Activated naive CD8-positive, alpha-beta T cell treated with anti-CD3 and anti-CD28 coated beads, Interleukin-2, amount 10 ng/mL, durations not matched to agents 7 days and 5 days (primary cell): ENCODE results near the gene SMARCE1. TPM values are rescaled to one million over a fixed set of nuclear protein-coding genes. Genes with fewer than 3 reads are reported as not detected.
"Not testable (repeated sequence)": the region's sequence is repeated elsewhere in the genome, so short reads cannot be mapped to it uniquely, and the experiment has no call there.

Experiments
- ATAC-seq: fragments of 150-1000 bp; cut with Tn5 transposase; one replicate; pipeline ENCODE4 v1.10.0; 2021; ENCODE audit warnings: low read depth, moderate library complexity
- POLR2A ChIA-PET: fragments of 350-600 bp; sonication (Branson Sonifier 250); formaldehyde crosslinking; loops from one replicate; lab custom pipeline; 2021; ENCODE audit warnings: antibody characterized with exemption; lab: Charles Lee
- DNase-seq: peaks from one replicate; pipeline ENCODE4 v3.0.0; 2021
- H3K27ac Mint-ChIP-seq: one replicate; pipeline ENCODE4 v1.8.0; 2022; ENCODE audit warnings: mild to moderate bottlenecking, mixed read lengths
- H3K27me3 Mint-ChIP-seq: one replicate; pipeline ENCODE4 v1.8.0; 2022; ENCODE audit warnings: mild to moderate bottlenecking, moderate library complexity, mixed read lengths
- H3K36me3 Mint-ChIP-seq: one replicate; pipeline ENCODE4 v1.8.0; 2021; ENCODE audit warnings: mild to moderate bottlenecking, mixed read lengths
- H3K4me1 Mint-ChIP-seq: one replicate; pipeline ENCODE4 v1.8.0; 2021; ENCODE audit warnings: mixed read lengths
- H3K4me3 Mint-ChIP-seq: one replicate; pipeline ENCODE4 v1.8.0; 2022; ENCODE audit warnings: mild to moderate bottlenecking, moderate library complexity, mixed read lengths
- H3K9me3 Mint-ChIP-seq: one replicate; pipeline ENCODE4 v1.8.0; 2021; ENCODE audit warnings: mixed read lengths
- total RNA-seq, 2 experiments: library from RNA; stranded (reverse); gene quantifications; one replicate each; pipeline ENCODE4 v1.2.3, GENCODE V29; 2021

SMARCE1 gene
- total RNA-seq, 2 experiments from 2014 or later, result 109 to 117 TPM

DNA sequence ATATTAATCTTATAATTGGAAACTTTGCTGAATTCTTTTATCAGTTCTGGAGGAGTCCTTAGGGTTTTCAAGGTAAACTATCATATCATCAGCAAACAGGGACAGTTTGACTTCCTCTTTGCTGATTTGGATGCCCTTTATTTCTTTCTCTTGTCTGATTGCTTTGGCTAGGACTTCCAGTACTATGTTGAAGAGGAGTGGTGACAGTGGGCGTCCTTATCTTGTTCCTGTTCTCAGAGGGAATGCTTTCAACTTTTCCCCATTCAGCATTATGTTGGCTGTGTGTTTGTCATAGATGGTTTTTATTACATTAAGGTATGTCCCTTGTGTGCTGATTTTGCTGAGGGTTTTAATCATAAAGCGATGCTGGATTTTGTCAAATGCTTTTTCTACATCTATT lies 62.7 kb downstream of the SMARCE1 start:
- POLR2A ChIA-PET, result interaction anchor here (1.5 to 6.5 kb wide), 2 partner anchors 20 to 21 kb away, joined by 3 to 42 read pairs; partner anchors contain the start of gene CCR7
- H3K27me3 Mint-ChIP-seq, H3K4me3 Mint-ChIP-seq, DNase-seq, ATAC-seq: not testable (repeated sequence)
- peaks cover 18% of the 10 kb centered on the region for H3K9me3 Mint-ChIP-seq
- H3K36me3 Mint-ChIP-seq, result peaks cover 39% of the 10 kb centered on the region
- peaks cover 73% of the 10 kb centered on the region for H3K4me1 Mint-ChIP-seq
- H3K27ac Mint-ChIP-seq, result peak overlapping the region; percentile 26

GRCh38 chr17:40582328-40582901 lies 65.2 kb downstream of the SMARCE1 start:
- Mint-ChIP-seq H3K36me3 (peaks cover 30% of the 10 kb centered on the region), H3K27me3 (no peaks in the 10 kb centered on the region), H3K4me1 (peaks cover 73% of the 10 kb centered on the region), H3K27ac (peak overlapping the region; percentile 95), H3K4me3 (peak overlapping the region; percentile 75), H3K9me3 (peaks cover 15% of the 10 kb centered on the region)
- POLR2A ChIA-PET, result interaction anchor here (0.7 to 3.6 kb wide), 13 partner anchors 8 to 1131 kb away, joined by 3 to 65 read pairs (median 4); partner anchors contain the start of genes CCR7, MED1 and TOP2A
- peak; percentile 87 for ATAC-seq
- DNase-seq, result peak; percentile 76

- Mint-ChIP-seq H3K27ac (peak overlapping the region; percentile 79), H3K36me3 (peaks cover 31% of the 10 kb centered on the region), H3K9me3 (peaks cover 19% of the 10 kb centered on the region), H3K4me1 (peaks cover 70% of the 10 kb centered on the region), H3K4me3 (no peak overlapping the region), H3K27me3 (no peaks in the 10 kb centered on the region)
- ATAC-seq (no peak), DNase-seq (no peak)
- POLR2A ChIA-PET, result interaction anchor here (2.9 to 3.6 kb wide), 2 partner anchors 17 to 23 kb away, joined by 31 to 65 read pairs; partner anchors contain the start of gene CCR7
Measured at GRCh38 chr17:40580140-40580539, 67.5 kb downstream of the SMARCE1 start.

- H3K36me3 Mint-ChIP-seq, result peaks cover 28% of the 10 kb centered on the region
- peaks cover 16% of the 10 kb centered on the region for H3K9me3 Mint-ChIP-seq
- DNase-seq, result no peak
- peak overlapping the region; percentile 27 for H3K27ac Mint-ChIP-seq
- H3K4me3 Mint-ChIP-seq, result no peak overlapping the region
- ATAC-seq, result no peak
- POLR2A ChIA-PET, result interaction anchor here (0.7 to 4.8 kb wide), 4 partner anchors 17 to 36 kb away, joined by 3 to 92 read pairs (median 6); partner anchors contain the start of gene CCR7
- H3K27me3 Mint-ChIP-seq, result no peaks in the 10 kb centered on the region
- H3K4me1 Mint-ChIP-seq, result peaks cover 68% of the 10 kb centered on the region
Measured at GRCh38 chr17:40579471-40579870, 68.1 kb downstream of the SMARCE1 start.

DNA sequence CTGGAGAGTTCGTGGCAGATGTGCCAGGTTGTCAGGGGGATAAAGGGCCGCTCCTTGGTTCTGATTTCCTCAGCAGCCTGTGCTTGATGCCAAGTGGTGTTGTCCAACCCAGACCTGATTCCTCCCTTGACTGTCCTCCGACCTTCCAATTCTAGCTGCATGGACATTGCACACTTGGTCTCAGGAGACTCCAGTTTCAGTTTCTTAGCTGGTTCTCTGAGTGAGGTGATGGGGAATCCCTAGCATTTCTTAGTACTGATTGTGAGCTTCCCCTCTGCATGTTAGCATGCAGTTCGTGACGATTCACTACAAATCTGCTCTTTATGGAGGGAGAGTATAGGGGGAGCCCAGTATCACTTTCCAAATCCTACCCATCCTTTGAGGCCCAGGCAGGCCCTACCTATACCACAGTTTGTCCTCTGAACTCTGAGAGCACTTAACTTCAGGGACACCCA lies 70.0 kb downstream of the SMARCE1 start:
- DNase-seq (peak; percentile 40), ATAC-seq (peak; percentile 78)
- peak overlapping the region; percentile 59 for H3K4me3 Mint-ChIP-seq
- no peaks in the 10 kb centered on the region for H3K27me3 Mint-ChIP-seq
- H3K4me1 Mint-ChIP-seq, result peaks cover 56% of the 10 kb centered on the region
- POLR2A ChIA-PET, result interaction anchor here (0.6 to 4.8 kb wide), 18 partner anchors 8 to 88 kb away, joined by 3 to 92 read pairs (median 4); partner anchors contain the start of genes CCR7 and SMARCE1
- peak overlapping the region; percentile 87 for H3K27ac Mint-ChIP-seq
- H3K9me3 Mint-ChIP-seq, result peaks cover 10% of the 10 kb centered on the region
- H3K36me3 Mint-ChIP-seq, result peaks cover 29% of the 10 kb centered on the region

DNA sequence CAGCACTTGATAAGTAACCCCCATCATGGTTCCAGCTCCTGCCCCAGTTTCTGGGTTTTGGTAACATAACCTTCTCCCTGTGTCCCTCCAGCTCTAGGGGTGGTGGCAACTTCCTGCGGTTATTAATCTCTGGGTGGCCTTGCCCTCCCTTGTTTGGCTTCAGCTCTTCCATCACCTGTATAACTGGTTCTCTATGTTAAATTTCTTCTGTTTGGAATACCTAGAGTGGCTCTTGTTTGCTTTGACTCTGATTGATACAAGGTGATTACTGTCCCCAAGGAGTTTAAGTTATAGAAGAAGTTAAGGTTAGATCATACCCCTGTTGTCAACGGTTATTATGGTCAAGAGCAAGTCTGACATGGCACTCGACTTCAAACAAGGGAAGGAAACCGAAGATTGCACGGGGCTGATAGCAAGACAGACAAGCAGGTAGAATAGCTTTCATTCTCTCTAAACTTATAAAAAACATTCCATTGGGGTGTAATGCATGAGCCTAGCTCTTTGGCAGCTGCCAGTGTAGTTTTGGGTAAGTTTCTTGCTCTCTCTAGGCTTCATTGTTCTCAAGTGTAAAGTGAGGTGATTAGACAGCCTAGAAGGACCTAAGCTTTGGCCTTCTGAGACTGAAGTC lies 71.4 kb downstream of the SMARCE1 start:
- ATAC-seq (peak; percentile 13), DNase-seq (no peak)
- peaks cover 41% of the 10 kb centered on the region for H3K36me3 Mint-ChIP-seq
- peak overlapping the region; percentile 63 for H3K4me3 Mint-ChIP-seq
- POLR2A ChIA-PET, result interaction anchor here (0.5 to 4.8 kb wide), 12 partner anchors 9 to 71 kb away, joined by 3 to 92 read pairs (median 6); partner anchors contain the start of genes CCR7 and SMARCE1
- peak overlapping the region; percentile 87 for H3K27ac Mint-ChIP-seq
- H3K9me3 Mint-ChIP-seq, result peaks cover 23% of the 10 kb centered on the region
- H3K4me1 Mint-ChIP-seq, result peaks cover 47% of the 10 kb centered on the region
- H3K27me3 Mint-ChIP-seq, result no peaks in the 10 kb centered on the region

Other genes with a start within 250 kb of the SMARCE1 start
- 100 to 1,000 TPM; 313 to 314 TPM for gene TOP2A, start 229.9 kb downstream of the SMARCE1 start, total RNA-seq
- 10 to 100 TPM; 12.2 to 13.2 TPM for gene IGFBP4, start 204.4 kb downstream of the SMARCE1 start, total RNA-seq
- gene TNS4, start 146.2 kb downstream of the SMARCE1 start, total RNA-seq, result 1 to 10 TPM; 9.0 to 9.7 TPM
- 100 to 1,000 TPM; 231 to 238 TPM for gene CCR7, start 82.3 kb downstream of the SMARCE1 start, total RNA-seq
- gene KRT222, start 17.4 kb upstream of the SMARCE1 start, total RNA-seq, result not detected
- not detected for gene KRT24, start 55.9 kb upstream of the SMARCE1 start, total RNA-seq
- not detected for gene KRT25, start 107.5 kb upstream of the SMARCE1 start, total RNA-seq
- not detected for gene KRT26, start 124.4 kb upstream of the SMARCE1 start, total RNA-seq
- not detected for gene KRT27, start 134.7 kb upstream of the SMARCE1 start, total RNA-seq
- not detected for gene KRT28, start 152.1 kb upstream of the SMARCE1 start, total RNA-seq
- gene KRT10, start 174.8 kb upstream of the SMARCE1 start, total RNA-seq, result 10 to 100 TPM; 25.7 to 28.6 TPM
- not detected for gene KRT12, start 219.4 kb upstream of the SMARCE1 start, total RNA-seq
- gene KRT20, start 237.4 kb upstream of the SMARCE1 start, total RNA-seq, result not detected